HEK293 (cell line): ENCODE results near the gene UBXN1.

Experiments used
- CTCF ChIA-PET: fragments of 350-600 bp; formaldehyde crosslinking; extraction: SDS; loops from one replicate; lab custom pipeline; 2021; ENCODE audit warnings: antibody characterized with exemption; lab: Yijun Ruan, JAX
- POLR2A ChIA-PET: fragments of 300-600 bp; formaldehyde crosslinking; extraction: SDS; loops from one replicate; lab custom pipeline; 2020; ENCODE audit warnings: antibody characterized with exemption, inconsistent platforms; lab: Yijun Ruan, JAX
- H3K27ac ChIP-seq: fragments of 200-500 bp; sonication (Bioruptor generic); 2 replicates; pipeline ENCODE4 v1.5.1; 2014; ENCODE audit warnings: low read depth, low read length, control low read depth, inconsistent platforms; ENCODE audit errors: extremely low read depth
- H3K36me3 ChIP-seq, 2 experiments: fragments of 200-500 bp in 1 of 2; sonication (Bioruptor generic) in 1 of 2; 1 replicate in 1 of 2; 2 replicates in 1 of 2; pipeline ENCODE4 v1.5.1; 2014 to 2017; ENCODE audit warnings: inconsistent platforms in 2 of 2, low read length in 2 of 2; ENCODE audit not compliant: control insufficient read depth in 2 of 2, insufficient read depth in 1 of 2
- H3K4me1 ChIP-seq: fragments of 200-500 bp; sonication (Bioruptor generic); 2 replicates; pipeline ENCODE4 v1.5.1; 2014; ENCODE audit warnings: mild to moderate bottlenecking, low read length, inconsistent platforms; ENCODE audit not compliant: control insufficient read depth, insufficient read depth
- H3K4me3 ChIP-seq: 2 replicates; pipeline ENCODE4 v1.5.1; 2011; ENCODE audit warnings: low read depth, mild to moderate bottlenecking, control low read depth, low read length, moderate library complexity
- H3K9me3 ChIP-seq: fragments of 200-500 bp; sonication (Bioruptor generic); 2 replicates; pipeline ENCODE4 v1.5.1; 2014; ENCODE audit warnings: low read depth, low read length, inconsistent platforms; ENCODE audit not compliant: control insufficient read depth, insufficient read depth
- BCL11B ChIP-seq: fragments of 450-650 bp; formaldehyde crosslinking; IDR thresholded peaks from 2 replicates; pipeline ENCODE4 v1.5.1; 2016; ENCODE audit warnings: low read depth, missing biosample characterization, missing genetic modification characterization
- KLF9 ChIP-seq: fragments of 450-650 bp; formaldehyde crosslinking; IDR thresholded peaks from 2 replicates; pipeline ENCODE4 v1.5.1; 2016; ENCODE audit warnings: missing biosample characterization, missing genetic modification characterization, low read depth
- MYNN ChIP-seq: fragments of 450-650 bp; formaldehyde crosslinking; IDR thresholded peaks from 2 replicates; pipeline ENCODE4 v1.5.1; 2016; ENCODE audit warnings: missing biosample characterization, missing genetic modification characterization, borderline replicate concordance
- OVOL3 ChIP-seq: fragments of 450-650 bp; formaldehyde crosslinking; IDR thresholded peaks from 2 replicates; pipeline ENCODE4 v1.5.1; 2016; ENCODE audit warnings: missing biosample characterization, missing genetic modification characterization
- YY2 ChIP-seq: fragments of 450-650 bp; formaldehyde crosslinking; IDR thresholded peaks from 2 replicates; pipeline ENCODE4 v1.5.1; 2016; ENCODE audit warnings: missing biosample characterization, missing genetic modification characterization
- ZBTB21 ChIP-seq: fragments of 450-650 bp; formaldehyde crosslinking; IDR thresholded peaks from 2 replicates; pipeline ENCODE4 v1.5.1; 2017; ENCODE audit warnings: missing biosample characterization, missing genetic modification characterization
- ZNF157 ChIP-seq: fragments of 450-650 bp; formaldehyde crosslinking; IDR thresholded peaks from 2 replicates; pipeline ENCODE4 v1.5.1; 2016; ENCODE audit warnings: missing biosample characterization, missing genetic modification characterization
- ZNF169 ChIP-seq: fragments of 450-650 bp; formaldehyde crosslinking; IDR thresholded peaks from 2 replicates; pipeline ENCODE4 v1.5.1; 2016; ENCODE audit warnings: missing biosample characterization, missing genetic modification characterization
- ZNF266 ChIP-seq: fragments of 450-650 bp; formaldehyde crosslinking; IDR thresholded peaks from 2 replicates; pipeline ENCODE4 v1.5.1; 2016; ENCODE audit warnings: missing biosample characterization, missing genetic modification characterization, low read depth
- ZNF473 ChIP-seq: fragments of 450-650 bp; formaldehyde crosslinking; IDR thresholded peaks from 2 replicates; pipeline ENCODE4 v1.5.1; 2017; ENCODE audit warnings: missing biosample characterization, missing genetic modification characterization
- ZNF561 ChIP-seq: fragments of 450-650 bp; IDR thresholded peaks from 2 replicates; pipeline ENCODE4 v1.5.1; 2018; ENCODE audit warnings: missing biosample characterization, missing genetic modification characterization, borderline replicate concordance
- ZNF701 ChIP-seq: fragments of 450-650 bp; formaldehyde crosslinking; IDR thresholded peaks from 2 replicates; pipeline ENCODE4 v1.5.1; 2016; ENCODE audit warnings: missing biosample characterization, missing genetic modification characterization
- TF ChIP-seq, protein P1 (sequence below): fragments of 450-650 bp; formaldehyde crosslinking; IDR thresholded peaks from 2 replicates; pipeline ENCODE4 v1.5.1; 2016; ENCODE audit warnings: missing biosample characterization, missing genetic modification characterization
- TF ChIP-seq, protein P2 (sequence below): fragments of 450-650 bp; formaldehyde crosslinking; IDR thresholded peaks from 2 replicates; pipeline ENCODE4 v1.5.1; 2016; ENCODE audit warnings: missing biosample characterization, missing genetic modification characterization
- TF ChIP-seq, protein P3 (sequence below): fragments of 450-650 bp; formaldehyde crosslinking; IDR thresholded peaks from 2 replicates; pipeline ENCODE4 v1.5.1; 2016; ENCODE audit warnings: missing biosample characterization, missing genetic modification characterization, borderline replicate concordance
- TF ChIP-seq, protein P4 (sequence below): fragments of 450-650 bp; formaldehyde crosslinking; IDR thresholded peaks from 2 replicates; pipeline ENCODE4 v1.5.1; 2016; ENCODE audit warnings: missing biosample characterization, missing genetic modification characterization
- TF ChIP-seq, protein P5 (sequence below): fragments of 450-650 bp; formaldehyde crosslinking; IDR thresholded peaks from 2 replicates; pipeline ENCODE4 v1.5.1; 2016; ENCODE audit warnings: missing biosample characterization, missing genetic modification characterization

The UBXN1 gene

DNA sequence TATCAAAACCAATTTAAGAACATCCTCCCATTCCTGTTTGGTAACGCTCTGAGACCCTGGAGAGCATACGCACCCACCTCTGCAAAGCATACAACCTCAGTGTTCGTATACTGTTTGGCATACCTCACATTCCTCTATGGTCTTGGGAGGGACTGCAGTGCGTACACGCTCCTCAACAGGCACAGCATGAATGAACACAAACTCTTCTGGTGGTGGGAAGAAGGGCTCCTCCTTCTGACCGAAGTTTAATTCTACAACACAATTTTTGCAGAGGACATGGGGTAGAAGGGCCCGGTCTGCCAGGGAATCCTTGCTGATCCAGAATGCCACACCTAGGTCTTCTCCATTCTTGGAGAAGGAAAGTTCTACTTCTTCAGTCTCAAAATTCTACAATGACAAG is 43.1 kb upstream of the UBXN1 start:
- TF ChIP-seq ZNF169 (no peak), ZNF157 (tag by site-specific recombination) (peak; percentile 95), BCL11B (tag by site-specific recombination) (no peak)
- TF ChIP-seq, protein P1, sequence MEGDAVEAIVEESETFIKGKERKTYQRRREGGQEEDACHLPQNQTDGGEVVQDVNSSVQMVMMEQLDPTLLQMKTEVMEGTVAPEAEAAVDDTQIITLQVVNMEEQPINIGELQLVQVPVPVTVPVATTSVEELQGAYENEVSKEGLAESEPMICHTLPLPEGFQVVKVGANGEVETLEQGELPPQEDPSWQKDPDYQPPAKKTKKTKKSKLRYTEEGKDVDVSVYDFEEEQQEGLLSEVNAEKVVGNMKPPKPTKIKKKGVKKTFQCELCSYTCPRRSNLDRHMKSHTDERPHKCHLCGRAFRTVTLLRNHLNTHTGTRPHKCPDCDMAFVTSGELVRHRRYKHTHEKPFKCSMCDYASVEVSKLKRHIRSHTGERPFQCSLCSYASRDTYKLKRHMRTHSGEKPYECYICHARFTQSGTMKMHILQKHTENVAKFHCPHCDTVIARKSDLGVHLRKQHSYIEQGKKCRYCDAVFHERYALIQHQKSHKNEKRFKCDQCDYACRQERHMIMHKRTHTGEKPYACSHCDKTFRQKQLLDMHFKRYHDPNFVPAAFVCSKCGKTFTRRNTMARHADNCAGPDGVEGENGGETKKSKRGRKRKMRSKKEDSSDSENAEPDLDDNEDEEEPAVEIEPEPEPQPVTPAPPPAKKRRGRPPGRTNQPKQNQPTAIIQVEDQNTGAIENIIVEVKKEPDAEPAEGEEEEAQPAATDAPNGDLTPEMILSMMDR (tag by site-specific recombination), result 0 out of 2 replicates have a peak, but pooled peaks have one; percentile 8
- POLR2A ChIA-PET, result no interaction called here
- Histone ChIP-seq H3K36me3 (peaks cover 38 to 90% of the 10 kb centered on the region in 2 experiments), H3K9me3 (no peaks in the 10 kb centered on the region), H3K27ac (no peak overlapping the region), H3K4me1 (no peaks in the 10 kb centered on the region), H3K4me3 (no peak overlapping the region)
- CTCF ChIA-PET, result interaction anchor here (0.6 kb wide), 1 partner anchor 14 kb away, joined by 4 read pairs; no protein-coding TSS in a partner anchor

DNA sequence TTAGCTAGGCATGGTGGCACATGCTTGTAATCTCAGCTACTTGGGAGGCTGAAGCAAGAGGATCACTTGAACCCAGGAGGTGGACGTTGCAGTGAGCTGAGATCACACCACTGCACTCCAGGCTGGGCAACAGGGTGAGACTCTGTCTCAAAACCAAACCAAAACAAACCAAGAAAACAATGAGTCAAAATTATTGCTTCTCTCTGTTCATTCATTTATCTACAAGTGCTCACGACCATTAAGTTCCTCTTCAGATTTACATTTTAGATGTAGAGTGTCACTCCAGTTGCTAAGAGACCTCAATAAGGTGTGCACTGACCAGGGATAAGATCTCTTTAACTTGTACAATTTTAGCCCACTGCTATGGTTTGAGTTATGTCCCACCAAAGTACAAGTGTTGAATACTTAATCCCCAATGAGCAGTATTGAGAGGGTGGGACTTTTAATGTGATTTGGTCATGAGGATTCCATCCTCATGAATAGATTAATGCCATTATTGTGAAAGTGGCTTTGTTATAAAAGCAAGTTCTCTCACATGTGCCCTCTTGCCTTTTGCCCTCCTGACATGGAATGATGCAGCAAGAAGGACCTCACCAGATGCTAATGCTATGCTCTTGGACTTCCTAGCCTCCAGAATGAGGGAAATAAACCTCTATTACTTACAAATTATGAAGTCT is 40.6 kb upstream of the UBXN1 start:
- Histone ChIP-seq H3K9me3 (no peaks in the 10 kb centered on the region), H3K4me1 (no peaks in the 10 kb centered on the region), H3K27ac (no peak overlapping the region), H3K36me3 (peaks cover 45 to 98% of the 10 kb centered on the region in 2 experiments), H3K4me3 (no peak overlapping the region)
- ChIA-PET POLR2A (interaction anchor here (1.9 to 2.8 kb wide), 3 partner anchors 8 to 34 kb away, joined by 4 to 16 read pairs (median 5); partner anchors contain the start of genes HNRNPUL2 and ZBTB3), CTCF (no interaction called here)
- no peak for TF ChIP-seq KLF9
- peak; percentile 74 for TF ChIP-seq MYNN (tag by site-specific recombination)
- TF ChIP-seq, protein P2, sequence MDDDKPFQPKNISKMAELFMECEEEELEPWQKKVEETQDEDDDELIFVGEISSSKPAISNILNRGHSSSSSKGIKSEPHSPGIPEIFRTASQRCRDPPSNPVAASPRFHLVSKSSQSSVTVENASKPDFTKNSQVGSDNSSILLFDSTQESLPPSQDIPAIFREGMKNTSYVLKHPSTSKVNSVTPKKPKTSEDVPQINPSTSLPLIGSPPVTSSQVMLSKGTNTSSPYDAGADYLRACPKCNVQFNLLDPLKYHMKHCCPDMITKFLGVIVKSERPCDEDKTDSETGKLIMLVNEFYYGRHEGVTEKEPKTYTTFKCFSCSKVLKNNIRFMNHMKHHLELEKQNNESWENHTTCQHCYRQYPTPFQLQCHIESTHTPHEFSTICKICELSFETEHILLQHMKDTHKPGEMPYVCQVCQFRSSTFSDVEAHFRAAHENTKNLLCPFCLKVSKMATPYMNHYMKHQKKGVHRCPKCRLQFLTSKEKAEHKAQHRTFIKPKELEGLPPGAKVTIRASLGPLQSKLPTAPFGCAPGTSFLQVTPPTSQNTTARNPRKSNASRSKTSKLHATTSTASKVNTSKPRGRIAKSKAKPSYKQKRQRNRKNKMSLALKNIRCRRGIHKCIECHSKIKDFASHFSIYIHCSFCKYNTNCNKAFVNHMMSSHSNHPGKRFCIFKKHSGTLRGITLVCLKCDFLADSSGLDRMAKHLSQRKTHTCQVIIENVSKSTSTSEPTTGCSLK, result no peak
- no peak for TF ChIP-seq ZNF473 (tag by site-specific recombination)

DNA sequence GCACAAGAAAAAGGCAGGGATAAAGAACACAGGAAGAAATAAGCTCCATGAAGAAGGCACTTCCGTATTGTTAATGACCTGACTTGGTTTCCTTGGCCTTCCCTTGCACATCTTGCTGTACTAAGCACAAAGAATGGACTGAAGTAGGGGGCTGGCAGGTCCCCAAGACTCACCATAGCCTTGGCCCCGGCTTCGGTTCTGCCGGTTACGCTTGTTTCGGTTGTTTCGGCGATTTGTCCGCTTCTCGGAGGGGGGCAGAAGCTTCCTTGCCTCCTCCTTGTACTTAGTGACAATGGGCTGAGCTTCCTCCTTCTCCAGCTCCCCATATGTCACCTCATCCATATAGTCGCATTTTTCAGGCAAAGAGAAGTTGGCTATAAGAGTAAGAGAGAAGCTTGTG is 37.9 kb upstream of the UBXN1 start:
- CTCF ChIA-PET, result interaction anchor here (0.6 kb wide), 2 partner anchors 124 to 316 kb away, joined by 3 read pairs; no protein-coding TSS in a partner anchor
- Histone ChIP-seq H3K4me1 (no peaks in the 10 kb centered on the region), H3K27ac (no peak overlapping the region), H3K9me3 (no peaks in the 10 kb centered on the region), H3K4me3 (no peak overlapping the region), H3K36me3 (peaks cover 38 to 96% of the 10 kb centered on the region in 2 experiments)
- POLR2A ChIA-PET, result interaction anchor here (1.3 to 3.5 kb wide), 3 partner anchors 10 to 37 kb away, joined by 6 to 16 read pairs (median 13); partner anchors contain the start of genes BSCL2, HNRNPUL2 and ZBTB3
- TF ChIP-seq, protein P3, sequence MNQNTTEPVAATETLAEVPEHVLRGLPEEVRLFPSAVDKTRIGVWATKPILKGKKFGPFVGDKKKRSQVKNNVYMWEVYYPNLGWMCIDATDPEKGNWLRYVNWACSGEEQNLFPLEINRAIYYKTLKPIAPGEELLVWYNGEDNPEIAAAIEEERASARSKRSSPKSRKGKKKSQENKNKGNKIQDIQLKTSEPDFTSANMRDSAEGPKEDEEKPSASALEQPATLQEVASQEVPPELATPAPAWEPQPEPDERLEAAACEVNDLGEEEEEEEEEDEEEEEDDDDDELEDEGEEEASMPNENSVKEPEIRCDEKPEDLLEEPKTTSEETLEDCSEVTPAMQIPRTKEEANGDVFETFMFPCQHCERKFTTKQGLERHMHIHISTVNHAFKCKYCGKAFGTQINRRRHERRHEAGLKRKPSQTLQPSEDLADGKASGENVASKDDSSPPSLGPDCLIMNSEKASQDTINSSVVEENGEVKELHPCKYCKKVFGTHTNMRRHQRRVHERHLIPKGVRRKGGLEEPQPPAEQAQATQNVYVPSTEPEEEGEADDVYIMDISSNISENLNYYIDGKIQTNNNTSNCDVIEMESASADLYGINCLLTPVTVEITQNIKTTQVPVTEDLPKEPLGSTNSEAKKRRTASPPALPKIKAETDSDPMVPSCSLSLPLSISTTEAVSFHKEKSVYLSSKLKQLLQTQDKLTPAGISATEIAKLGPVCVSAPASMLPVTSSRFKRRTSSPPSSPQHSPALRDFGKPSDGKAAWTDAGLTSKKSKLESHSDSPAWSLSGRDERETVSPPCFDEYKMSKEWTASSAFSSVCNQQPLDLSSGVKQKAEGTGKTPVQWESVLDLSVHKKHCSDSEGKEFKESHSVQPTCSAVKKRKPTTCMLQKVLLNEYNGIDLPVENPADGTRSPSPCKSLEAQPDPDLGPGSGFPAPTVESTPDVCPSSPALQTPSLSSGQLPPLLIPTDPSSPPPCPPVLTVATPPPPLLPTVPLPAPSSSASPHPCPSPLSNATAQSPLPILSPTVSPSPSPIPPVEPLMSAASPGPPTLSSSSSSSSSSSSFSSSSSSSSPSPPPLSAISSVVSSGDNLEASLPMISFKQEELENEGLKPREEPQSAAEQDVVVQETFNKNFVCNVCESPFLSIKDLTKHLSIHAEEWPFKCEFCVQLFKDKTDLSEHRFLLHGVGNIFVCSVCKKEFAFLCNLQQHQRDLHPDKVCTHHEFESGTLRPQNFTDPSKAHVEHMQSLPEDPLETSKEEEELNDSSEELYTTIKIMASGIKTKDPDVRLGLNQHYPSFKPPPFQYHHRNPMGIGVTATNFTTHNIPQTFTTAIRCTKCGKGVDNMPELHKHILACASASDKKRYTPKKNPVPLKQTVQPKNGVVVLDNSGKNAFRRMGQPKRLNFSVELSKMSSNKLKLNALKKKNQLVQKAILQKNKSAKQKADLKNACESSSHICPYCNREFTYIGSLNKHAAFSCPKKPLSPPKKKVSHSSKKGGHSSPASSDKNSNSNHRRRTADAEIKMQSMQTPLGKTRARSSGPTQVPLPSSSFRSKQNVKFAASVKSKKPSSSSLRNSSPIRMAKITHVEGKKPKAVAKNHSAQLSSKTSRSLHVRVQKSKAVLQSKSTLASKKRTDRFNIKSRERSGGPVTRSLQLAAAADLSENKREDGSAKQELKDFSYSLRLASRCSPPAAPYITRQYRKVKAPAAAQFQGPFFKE (tag by site-specific recombination), result no peak
- TF ChIP-seq ZNF561 (tag by site-specific recombination) (no peak), ZNF701 (no peak), ZBTB21 (no peak), ZNF157 (tag by site-specific recombination) (no peak), ZNF266 (no peak), OVOL3 (tag by site-specific recombination) (no peak), YY2 (tag by site-specific recombination) (no peak)
- TF ChIP-seq, protein P4, sequence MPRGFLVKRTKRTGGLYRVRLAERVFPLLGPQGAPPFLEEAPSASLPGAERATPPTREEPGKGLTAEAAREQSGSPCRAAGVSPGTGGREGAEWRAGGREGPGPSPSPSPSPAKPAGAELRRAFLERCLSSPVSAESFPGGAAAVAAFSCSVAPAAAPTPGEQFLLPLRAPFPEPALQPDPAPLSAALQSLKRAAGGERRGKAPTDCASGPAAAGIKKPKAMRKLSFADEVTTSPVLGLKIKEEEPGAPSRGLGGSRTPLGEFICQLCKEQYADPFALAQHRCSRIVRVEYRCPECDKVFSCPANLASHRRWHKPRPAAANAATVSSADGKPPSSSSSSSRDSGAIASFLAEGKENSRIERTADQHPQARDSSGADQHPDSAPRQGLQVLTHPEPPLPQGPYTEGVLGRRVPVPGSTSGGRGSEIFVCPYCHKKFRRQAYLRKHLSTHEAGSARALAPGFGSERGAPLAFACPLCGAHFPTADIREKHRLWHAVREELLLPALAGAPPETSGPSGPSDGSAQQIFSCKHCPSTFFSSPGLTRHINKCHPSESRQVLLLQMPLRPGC (tag by site-specific recombination), result no peak
- TF ChIP-seq, protein P5, sequence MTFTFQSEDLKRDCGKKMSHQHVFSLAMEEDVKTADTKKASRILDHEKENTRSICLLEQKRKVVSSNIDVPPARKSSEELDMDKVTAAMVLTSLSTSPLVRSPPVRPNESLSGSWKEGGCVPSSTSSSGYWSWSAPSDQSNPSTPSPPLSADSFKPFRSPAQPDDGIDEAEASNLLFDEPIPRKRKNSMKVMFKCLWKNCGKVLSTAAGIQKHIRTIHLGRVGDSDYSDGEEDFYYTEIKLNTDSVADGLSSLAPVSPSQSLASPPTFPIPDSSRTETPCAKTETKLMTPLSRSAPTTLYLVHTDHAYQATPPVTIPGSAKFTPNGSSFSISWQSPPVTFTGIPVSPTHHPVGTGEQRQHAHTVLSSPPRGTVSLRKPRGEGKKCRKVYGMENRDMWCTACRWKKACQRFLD (tag by site-specific recombination), result no peak
